ENCODE results near the gene EZR. TPM values are rescaled to one million over a fixed set of nuclear protein-coding genes. Genes with fewer than 3 reads are reported as not detected.

The EZR gene
- total RNA-seq, 1 donor from 2014 or later, result 314 TPM

- no peak overlapping the region for H3K4me3 ChIP-seq (ENCODE audit: low read depth, low read length)
- no peaks in the 10 kb centered on the region for H3K27me3 ChIP-seq (ENCODE audit: control insufficient read depth, insufficient read depth, low read length)
- TF ChIP-seq CTCF (IDR thresholded peaks at IDR 0.05; ENCODE audit: insufficient read depth, low read length, severe bottlenecking), result no peak
- peaks cover 62% of the 10 kb centered on the region for H3K36me3 ChIP-seq (ENCODE audit: control insufficient read depth, insufficient read depth, low read length)
- peak; percentile 89 for FAIRE-seq
- no peak for DNase-seq (ENCODE audit: low read depth)
Observed at GRCh38 chr6:158772172-158772571, 47.0 kb downstream of the EZR start.

- FAIRE-seq (peak; percentile 32), DNase-seq (ENCODE audit: low read depth) (no peak)
- peaks cover 61% of the 10 kb centered on the region for H3K36me3 ChIP-seq (ENCODE audit: control insufficient read depth, insufficient read depth, low read length)
- H3K4me3 ChIP-seq (ENCODE audit: low read depth, low read length), result no peak overlapping the region
- no peaks in the 10 kb centered on the region for H3K27me3 ChIP-seq (ENCODE audit: control insufficient read depth, insufficient read depth, low read length)
- no peak for TF ChIP-seq CTCF (IDR thresholded peaks at IDR 0.05; ENCODE audit: insufficient read depth, low read length, severe bottlenecking)
Observed at GRCh38 chr6:158771399-158772152, 47.6 kb downstream of the EZR start.

GRCh38 chr6:158770533-158771330 lies 48.4 kb downstream of the EZR start:
- peaks cover 54% of the 10 kb centered on the region for H3K36me3 ChIP-seq (ENCODE audit: control insufficient read depth, insufficient read depth, low read length)
- H3K27me3 ChIP-seq (ENCODE audit: control insufficient read depth, insufficient read depth, low read length), result no peaks in the 10 kb centered on the region
- DNase-seq (ENCODE audit: low read depth) (no peak), FAIRE-seq (no peak)
- no peak for TF ChIP-seq CTCF (IDR thresholded peaks at IDR 0.05; ENCODE audit: insufficient read depth, low read length, severe bottlenecking)
- H3K4me3 ChIP-seq (ENCODE audit: low read depth, low read length), result no peak overlapping the region

- Histone ChIP-seq H3K4me3 (ENCODE audit: low read depth, low read length) (no peak overlapping the region), H3K27me3 (ENCODE audit: control insufficient read depth, insufficient read depth, low read length) (no peaks in the 10 kb centered on the region), H3K36me3 (ENCODE audit: control insufficient read depth, insufficient read depth, low read length) (peaks cover 53% of the 10 kb centered on the region)
- TF ChIP-seq CTCF (IDR thresholded peaks at IDR 0.05; ENCODE audit: insufficient read depth, low read length, severe bottlenecking), result no peak
- FAIRE-seq (no peak), DNase-seq (ENCODE audit: low read depth) (no peak)
Observed at GRCh38 chr6:158769771-158770432, 49.3 kb downstream of the EZR start.

- FAIRE-seq (no peak), DNase-seq (ENCODE audit: low read depth) (no peak)
- Histone ChIP-seq H3K27me3 (ENCODE audit: control insufficient read depth, insufficient read depth, low read length) (no peaks in the 10 kb centered on the region), H3K4me3 (ENCODE audit: low read depth, low read length) (no peak overlapping the region), H3K36me3 (ENCODE audit: control insufficient read depth, insufficient read depth, low read length) (peaks cover 53% of the 10 kb centered on the region)
- no peak for TF ChIP-seq CTCF (IDR thresholded peaks at IDR 0.05; ENCODE audit: insufficient read depth, low read length, severe bottlenecking)
Observed at GRCh38 chr6:158769234-158769770, 49.9 kb downstream of the EZR start.

Measured in bronchial epithelial cell (primary cell).